PFSK-1 (cell line): ENCODE measurements around the gene PLA2R1.
A peak's percentile ranks its signal among the peaks of the same experiment; 100 is the strongest.

ENCODE experiments used
- FOXP2 ChIP-seq: optimal IDR thresholded peaks from 2 replicates; pipeline ENCODE3; 2011; ENCODE audit warnings: borderline replicate concordance, control low read depth, inconsistent platforms; ENCODE audit not compliant: insufficient read depth; ENCODE audit errors: extremely low read length, extremely low read depth
- POLR2AphosphoS5 ChIP-seq: IDR thresholded peaks from 2 replicates; pipeline ENCODE4 v1.6.1; 2012; ENCODE audit warnings: low read depth, mild to moderate bottlenecking, control low read depth, low read length, moderate library complexity
- REST ChIP-seq, 2 experiments: IDR thresholded peaks; 2 replicates each; pipeline versions ENCODE4 v1.6.1 to v1.8.0; 2011 to 2012; ENCODE audit warnings: low read depth in 2 of 2, low read length in 2 of 2, control low read depth in 1 of 2, inconsistent platforms in 1 of 2, mild to moderate bottlenecking in 1 of 2, moderate library complexity in 1 of 2; ENCODE audit not compliant: insufficient read depth in 1 of 2
- SIN3A ChIP-seq: IDR thresholded peaks from 2 replicates; pipeline ENCODE4 v1.6.1; 2012; ENCODE audit warnings: mild to moderate bottlenecking, low read length, moderate library complexity, borderline replicate concordance; ENCODE audit not compliant: insufficient read depth
- TAF1 ChIP-seq: IDR thresholded peaks from 2 replicates; pipeline ENCODE4 v1.6.1; 2012; ENCODE audit warnings: low read length, control low read depth, borderline replicate concordance; ENCODE audit not compliant: insufficient read depth

Gene PLA2R1

GRCh38 chr2:159925975-159926374, 136.4 kb downstream of the PLA2R1 start:
- TF ChIP-seq POLR2AphosphoS5 (no peak), FOXP2 (no peak), SIN3A (no peak)

GRCh38 chr2:159922563-159922962, 139.9 kb downstream of the PLA2R1 start:
- TF ChIP-seq SIN3A, result no peak
- no peak for TF ChIP-seq POLR2AphosphoS5
- no peak for TF ChIP-seq TAF1
- TF ChIP-seq REST (IDR thresholded peaks at IDR 0.05; ENCODE audit: insufficient read depth in 1 of 2, low read depth in 2 of 2, low read length in 2 of 2), result no peak
- no peak for TF ChIP-seq FOXP2

- peak; percentile 89 for TF ChIP-seq FOXP2
- no peak for TF ChIP-seq SIN3A
Measured at GRCh38 chr2:159921752-159922404, 140.5 kb downstream of the PLA2R1 start.

- no peak for TF ChIP-seq SIN3A
- TF ChIP-seq REST (IDR thresholded peaks at IDR 0.05; ENCODE audit: insufficient read depth in 1 of 2, low read depth in 2 of 2, low read length in 2 of 2), result no peak
- TF ChIP-seq FOXP2, result no peak
- TF ChIP-seq POLR2AphosphoS5, result no peak
- TF ChIP-seq TAF1, result no peak
Measured at GRCh38 chr2:159916511-159916910, 145.9 kb downstream of the PLA2R1 start.

GRCh38 chr2:159913900-159914299, 148.5 kb downstream of the PLA2R1 start:
- TF ChIP-seq SIN3A (no peak), POLR2AphosphoS5 (no peak), FOXP2 (no peak), TAF1 (no peak), REST (IDR thresholded peaks at IDR 0.05; ENCODE audit: insufficient read depth in 1 of 2, low read depth in 2 of 2, low read length in 2 of 2) (no peak)

- TF ChIP-seq POLR2AphosphoS5, result no peak
- TF ChIP-seq FOXP2, result no peak
- TF ChIP-seq TAF1, result no peak
- TF ChIP-seq REST (IDR thresholded peaks at IDR 0.05; ENCODE audit: insufficient read depth in 1 of 2, low read depth in 2 of 2, low read length in 2 of 2), result no peak
- no peak for TF ChIP-seq SIN3A
Measured at GRCh38 chr2:159912580-159912979, 149.8 kb downstream of the PLA2R1 start.
